GM21723 (cell line): Measurements from ENCODE around the gene CRADD.

Experiments
- ATAC-seq: cut with Tn5 transposase; IDR thresholded peaks from one replicate; pipeline ENCODE4 v1.9.1; 2021; ENCODE audit warnings: mild to moderate bottlenecking, moderate library complexity; ENCODE audit not compliant: unreplicated experiment

CRADD gene

GRCh38 chr12:93833946-93834345 is 156.8 kb downstream of the CRADD start:
- ATAC-seq: no peak

GRCh38 chr12:93836620-93837260 is 159.6 kb downstream of the CRADD start:
- ATAC-seq: no peak

- no peak for ATAC-seq
Observed at GRCh38 chr12:93838193-93838592, 161.0 kb downstream of the CRADD start.

GRCh38 chr12:93839064-93839463 is 161.9 kb downstream of the CRADD start:
- ATAC-seq: no peak

- no peak for ATAC-seq
Observed at GRCh38 chr12:93841671-93842070, 164.5 kb downstream of the CRADD start.

- no peak for ATAC-seq
Observed at GRCh38 chr12:93844164-93844784, 167.1 kb downstream of the CRADD start.

GRCh38 chr12:93846936-93847516 is 169.9 kb downstream of the CRADD start:
- ATAC-seq: no peak

GRCh38 chr12:93847517-93848474 is 170.6 kb downstream of the CRADD start:
- peak; percentile 88 for ATAC-seq

GRCh38 chr12:93848523-93849101 is 171.4 kb downstream of the CRADD start:
- no peak for ATAC-seq

GRCh38 chr12:93849946-93850345 is 172.8 kb downstream of the CRADD start:
- no peak for ATAC-seq

- no peak for ATAC-seq
Observed at GRCh38 chr12:93850481-93851256, 173.5 kb downstream of the CRADD start.

GRCh38 chr12:93851257-93851671 is 174.1 kb downstream of the CRADD start:
- no peak for ATAC-seq

GRCh38 chr12:93852173-93852591 is 175.0 kb downstream of the CRADD start:
- no peak for ATAC-seq

- no peak for ATAC-seq
Observed at GRCh38 chr12:93853698-93854478, 176.7 kb downstream of the CRADD start.

- no peak for ATAC-seq
Observed at GRCh38 chr12:93855261-93855660, 178.1 kb downstream of the CRADD start.

GRCh38 chr12:93856611-93857010 is 179.4 kb downstream of the CRADD start:
- ATAC-seq: no peak

GRCh38 chr12:93857279-93857938 is 180.2 kb downstream of the CRADD start:
- no peak for ATAC-seq

- no peak for ATAC-seq
Observed at GRCh38 chr12:93857991-93858447, 180.8 kb downstream of the CRADD start.
